Neuronal stem cell (in vitro differentiated cells): ENCODE results near the gene DNAH1.

Experiments
- DNase-seq: peaks from one replicate; pipeline ENCODE4 v3.0.0-alpha.2; 2013; ENCODE audit warnings: low spot score
- H2AFZ ChIP-seq: one replicate; pipeline ENCODE4 v1.6.1; 2013; ENCODE audit warnings: mild to moderate bottlenecking, low read length, inconsistent platforms
- H2AK5ac ChIP-seq: 2 replicates; pipeline ENCODE4 v1.6.1; 2013; ENCODE audit warnings: low read depth, mild to moderate bottlenecking, inconsistent platforms, low read length, moderate library complexity, mixed read lengths
- H2BK120ac ChIP-seq: 2 replicates; pipeline ENCODE4 v1.6.1; 2013; ENCODE audit warnings: low read depth, mild to moderate bottlenecking, inconsistent platforms, low read length, moderate library complexity, mixed read lengths
- H2BK12ac ChIP-seq: one replicate; pipeline ENCODE4 v1.6.1; 2013; ENCODE audit warnings: low read length, inconsistent platforms
- H2BK15ac ChIP-seq: 2 replicates; pipeline ENCODE4 v1.6.1; 2013; ENCODE audit warnings: mild to moderate bottlenecking, low read length, inconsistent platforms, mixed read lengths
- H2BK5ac ChIP-seq: one replicate; pipeline ENCODE4 v1.6.1; 2013; ENCODE audit warnings: inconsistent platforms, mild to moderate bottlenecking, low read length, moderate library complexity
- H3K14ac ChIP-seq: one replicate; pipeline ENCODE4 v1.6.1; 2013; ENCODE audit warnings: low read length, inconsistent platforms
- H3K18ac ChIP-seq: 2 replicates; pipeline ENCODE4 v1.6.1; 2013; ENCODE audit warnings: low read length, inconsistent platforms
- H3K23ac ChIP-seq: 2 replicates; pipeline ENCODE4 v1.6.1; 2013; ENCODE audit warnings: low read depth, mild to moderate bottlenecking, mixed read lengths, low read length, inconsistent platforms; ENCODE audit not compliant: poor library complexity
- H3K27ac ChIP-seq: replicated peaks from 3 replicates; pipeline ENCODE4 v1.5.1; 2013; ENCODE audit warnings: low read length, inconsistent platforms
- H3K27me3 ChIP-seq, 3 experiments: 2 replicates each; pipeline ENCODE4 v1.6.1; 2013; ENCODE audit warnings: low read length in 3 of 3, mild to moderate bottlenecking in 2 of 3, inconsistent platforms in 1 of 3, low read depth in 1 of 3, mixed read lengths in 1 of 3, moderate library complexity in 1 of 3; ENCODE audit not compliant: control insufficient read depth in 3 of 3, insufficient read depth in 3 of 3
- H3K36me3 ChIP-seq, 2 donors: replicated peaks in 1 of 2; 2 replicates each; pipeline ENCODE4 v1.6.1; 2013; ENCODE audit warnings: low read length in 2 of 2; ENCODE audit not compliant: control insufficient read depth in 2 of 2, insufficient read depth in 2 of 2
- H3K4ac ChIP-seq: 2 replicates; pipeline ENCODE4 v1.6.1; 2013; ENCODE audit warnings: inconsistent platforms, mild to moderate bottlenecking, low read length, moderate library complexity
- H3K4me1 ChIP-seq, 2 donors: 1 replicate in 1 of 2; 2 replicates in 1 of 2; pipeline ENCODE4 v1.6.1; 2013; ENCODE audit warnings: low read length in 2 of 2, low read depth in 1 of 2; ENCODE audit not compliant: control insufficient read depth in 2 of 2, insufficient read depth in 1 of 2
- H3K4me2 ChIP-seq: one replicate; pipeline ENCODE4 v1.6.1; 2013; ENCODE audit warnings: mild to moderate bottlenecking, low read length, inconsistent platforms; ENCODE audit not compliant: insufficient read depth, poor library complexity, severe bottlenecking
- H3K4me3 ChIP-seq, 2 donors: 2 replicates each; pipeline ENCODE4 v1.5.1; 2013; ENCODE audit warnings: low read length in 2 of 2, mild to moderate bottlenecking in 2 of 2, inconsistent platforms in 1 of 2, moderate library complexity in 1 of 2
- H3K79me1 ChIP-seq: one replicate; pipeline ENCODE4 v1.6.1; 2013; ENCODE audit warnings: low read depth, mild to moderate bottlenecking, inconsistent platforms, low read length, moderate library complexity
- H3K9ac ChIP-seq: one replicate; pipeline ENCODE4 v1.6.1; 2013; ENCODE audit warnings: mild to moderate bottlenecking, low read depth, low read length, inconsistent platforms; ENCODE audit not compliant: poor library complexity
- H3K9me3 ChIP-seq, 2 donors: replicated peaks in 1 of 2; 2 replicates each; pipeline versions ENCODE3 to v1.6.1; 2013; ENCODE audit warnings: low read length in 2 of 2, mild to moderate bottlenecking in 2 of 2, inconsistent platforms in 1 of 2, low read depth in 1 of 2, mixed read lengths in 1 of 2, moderate library complexity in 1 of 2; ENCODE audit not compliant: control insufficient read depth in 2 of 2, insufficient read depth in 1 of 2
- H4K8ac ChIP-seq: one replicate; pipeline ENCODE4 v1.6.1; 2013; ENCODE audit warnings: low read depth, mild to moderate bottlenecking, inconsistent platforms, low read length, moderate library complexity
- H4K91ac ChIP-seq: one replicate; pipeline ENCODE4 v1.6.1; 2013; ENCODE audit warnings: low read length, low read depth, mild to moderate bottlenecking, inconsistent platforms; ENCODE audit not compliant: poor library complexity
- WGBS, 2 donors: extraction: QIAGEN DNeasy Blood & Tissue Kit; methylation state at CpG; one replicate each; pipeline ENCODE4 v1.1.7; 2013; ENCODE audit warnings: missing lambda C conversion rate in 2 of 2, mixed read lengths in 1 of 2; ENCODE audit not compliant: insufficient read length in 2 of 2, insufficient replicate concordance in 1 of 2; ENCODE audit errors: extremely low coverage in 2 of 2; 5-methylcytosine and 5-hydroxymethylcytosine counted together

The DNAH1 gene

DNA sequence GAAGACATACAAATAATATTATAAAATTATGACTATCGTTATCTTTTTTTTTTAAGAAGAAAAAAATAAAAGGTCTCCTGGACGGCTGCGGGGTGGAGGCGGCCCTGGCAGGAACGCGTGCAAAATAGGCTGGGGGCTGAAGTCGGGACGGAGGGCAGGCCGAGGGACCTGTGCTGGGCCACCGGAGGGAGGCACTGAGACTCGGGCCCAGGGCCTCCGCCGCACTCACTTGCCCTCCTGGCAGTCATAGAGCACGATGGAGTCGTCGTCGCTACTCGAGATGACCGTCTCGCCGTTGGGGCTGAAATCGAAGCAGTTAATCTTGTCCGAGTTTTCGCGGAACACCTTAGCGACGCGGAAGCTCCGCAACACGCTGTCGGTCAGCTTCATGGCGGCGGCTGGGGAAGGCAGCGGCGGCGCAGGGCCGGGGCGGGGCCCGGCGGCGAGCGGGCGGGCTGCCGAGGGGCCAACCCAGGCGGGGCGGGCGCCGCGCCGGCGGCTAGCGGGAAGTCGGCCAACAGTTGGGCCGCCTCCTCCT is 38.1 kb upstream of the DNAH1 start:
- Histone ChIP-seq H3K9me3 (no peaks in the 10 kb centered on the region), H3K27me3 (no peaks in the 10 kb centered on the region), H3K27ac (peak overlapping the region; percentile 92), H3K9ac (peak overlapping the region; percentile 98), H2AK5ac (peak overlapping the region; percentile 81), H2BK15ac (peak overlapping the region; percentile 89), H3K4me1 (peaks cover 9 to 31% of the 10 kb centered on the region in 2 donors), H3K79me1 (peaks cover 5% of the 10 kb centered on the region), H3K14ac (peak overlapping the region; percentile 89), H2BK120ac (no peak overlapping the region), H3K4me3 (peak overlapping the region; percentile 84 to 90), H4K8ac (peak overlapping the region; percentile 65), H3K18ac (peak overlapping the region; percentile 100), H4K91ac (no peak overlapping the region), H3K36me3 (peaks cover 2 to 52% of the 10 kb centered on the region in 2 donors), H2BK12ac (no peak overlapping the region), H2BK5ac (peak overlapping the region; percentile 93), H3K4ac (peak overlapping the region; percentile 95), H2AFZ (peak overlapping the region; percentile 85), H3K4me2 (peak overlapping the region; percentile 75), H3K23ac (peak overlapping the region; percentile 99)
- WGBS, 2 donors = no CpG with 5 or more reads among the region's 54 CpGs
- DNase-seq = no peak

DNA sequence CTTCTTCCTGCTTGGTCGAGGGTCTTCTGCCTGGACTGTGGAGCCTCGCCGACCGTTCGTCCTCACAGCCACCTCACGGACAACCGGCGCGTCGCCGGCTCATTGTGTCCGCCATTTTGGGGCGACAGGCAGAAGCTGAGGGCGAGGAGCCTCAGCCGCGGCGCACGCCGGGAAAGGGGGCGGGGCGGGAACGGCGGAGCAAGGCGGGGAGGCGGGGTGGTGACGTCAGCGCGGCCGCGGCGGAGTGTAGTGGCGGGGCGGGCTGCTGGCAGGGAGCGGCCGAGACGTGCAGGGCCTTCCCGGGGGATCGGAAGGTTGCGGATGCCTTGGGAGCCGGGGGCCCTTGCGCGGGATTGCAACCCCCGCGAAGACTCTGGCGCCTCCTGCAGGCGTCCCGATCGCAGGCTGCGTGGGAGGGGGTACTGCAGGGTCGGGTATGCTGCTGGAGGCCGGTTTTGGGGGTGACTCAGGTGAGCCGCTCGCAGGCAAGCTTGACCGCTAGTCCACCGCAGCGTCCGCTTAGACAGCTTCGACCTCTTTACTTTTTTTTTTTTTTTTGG is 37.5 kb upstream of the DNAH1 start, which contains the start of gene WDR82:
WDR82 (minus strand) TSS at position 140 of the 560 bp plus-strand sequence. CDS start 288 bp downstream, outside the sequence.
- peak; percentile 92 for DNase-seq

DNA sequence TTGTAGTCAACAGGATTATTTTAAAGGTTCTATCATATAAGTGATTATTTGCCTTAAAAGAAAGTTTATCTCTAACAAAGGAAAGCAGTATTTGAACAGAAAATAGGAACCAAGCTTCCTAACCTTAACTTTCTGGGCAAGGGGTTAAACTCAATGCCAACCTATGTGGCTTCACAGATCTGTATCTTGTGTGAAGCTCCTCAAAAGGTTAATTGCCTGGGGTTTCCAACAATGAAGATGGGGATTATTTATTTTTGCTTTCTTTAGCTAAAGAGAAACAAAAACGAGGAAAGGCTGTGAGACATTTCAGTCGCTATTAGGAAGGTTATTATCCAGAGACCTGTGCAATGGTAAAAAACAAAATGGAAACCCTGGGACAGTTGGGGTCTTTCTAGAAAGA is 36.5 kb upstream of the DNAH1 start:
- H3K9ac ChIP-seq = no peak overlapping the region
- H3K18ac ChIP-seq = no peak overlapping the region
- no peak overlapping the region for H3K4ac ChIP-seq
- no peak overlapping the region for H2BK5ac ChIP-seq
- DNase-seq = no peak
- H3K4me3 ChIP-seq = no peak overlapping the region
- peak overlapping the region; percentile 18 for H3K27ac ChIP-seq
- H3K4me1 ChIP-seq = peaks cover 9 to 34% of the 10 kb centered on the region in 2 donors
- H3K4me2 ChIP-seq = no peak overlapping the region
- no peak overlapping the region for H2AK5ac ChIP-seq
- no peak overlapping the region for H4K8ac ChIP-seq
- no peak overlapping the region for H3K14ac ChIP-seq
- peaks cover under 1 to 36% of the 10 kb centered on the region in 2 donors for H3K36me3 ChIP-seq
- WGBS, 2 donors = no CpG with 5 or more reads among the region's 2 CpGs
- H3K79me1 ChIP-seq = peaks cover 5% of the 10 kb centered on the region
- H2BK12ac ChIP-seq = no peak overlapping the region
- no peak overlapping the region for H3K23ac ChIP-seq
- no peaks in the 10 kb centered on the region for H3K27me3 ChIP-seq
- no peak overlapping the region for H2AFZ ChIP-seq
- no peak overlapping the region for H2BK120ac ChIP-seq
- no peak overlapping the region for H4K91ac ChIP-seq
- H3K9me3 ChIP-seq = no peaks in the 10 kb centered on the region
- no peak overlapping the region for H2BK15ac ChIP-seq

More for the DNA sequence above, 37.5 kb upstream of the DNAH1 start, which contains the start of gene WDR82:
- no peaks in the 10 kb centered on the region for H3K27me3 ChIP-seq
- H3K9ac ChIP-seq = peak within 1 kb of the TSS; percentile 98
- H3K4ac ChIP-seq = peak within 1 kb of the TSS; percentile 95
- peak within 1 kb of the TSS; percentile 93 for H2BK5ac ChIP-seq
- peak within 1 kb of the TSS; percentile 100 for H3K18ac ChIP-seq
- no peak within 1 kb of the TSS for H2BK12ac ChIP-seq
- peak within 1 kb of the TSS; percentile 93 for H2AK5ac ChIP-seq
- H3K4me3 ChIP-seq = peak within 1 kb of the TSS; percentile 90 to 91
- peak within 1 kb of the TSS; percentile 56 for H4K91ac ChIP-seq
- H3K23ac ChIP-seq = peak within 1 kb of the TSS; percentile 99
- peak within 1 kb of the TSS; percentile 89 for H3K14ac ChIP-seq
- H4K8ac ChIP-seq = peak within 1 kb of the TSS; percentile 65
- peak within 1 kb of the TSS; percentile 95 for H2BK120ac ChIP-seq
- peak within 1 kb of the TSS; percentile 89 for H2BK15ac ChIP-seq
- H3K36me3 ChIP-seq = peaks cover 2 to 46% of the 10 kb centered on the region in 2 donors
- peak within 1 kb of the TSS; percentile 92 for H3K27ac ChIP-seq
- no peaks in the 10 kb centered on the region for H3K9me3 ChIP-seq
- peak within 1 kb of the TSS; percentile 85 for H2AFZ ChIP-seq
- WGBS, 2 donors = no CpG with 5 or more reads among the region's 58 CpGs
- peak within 1 kb of the TSS; percentile 75 for H3K4me2 ChIP-seq
- H3K79me1 ChIP-seq = peaks cover 5% of the 10 kb centered on the region
- H3K4me1 ChIP-seq = peaks cover 9 to 34% of the 10 kb centered on the region in 2 donors

DNA sequence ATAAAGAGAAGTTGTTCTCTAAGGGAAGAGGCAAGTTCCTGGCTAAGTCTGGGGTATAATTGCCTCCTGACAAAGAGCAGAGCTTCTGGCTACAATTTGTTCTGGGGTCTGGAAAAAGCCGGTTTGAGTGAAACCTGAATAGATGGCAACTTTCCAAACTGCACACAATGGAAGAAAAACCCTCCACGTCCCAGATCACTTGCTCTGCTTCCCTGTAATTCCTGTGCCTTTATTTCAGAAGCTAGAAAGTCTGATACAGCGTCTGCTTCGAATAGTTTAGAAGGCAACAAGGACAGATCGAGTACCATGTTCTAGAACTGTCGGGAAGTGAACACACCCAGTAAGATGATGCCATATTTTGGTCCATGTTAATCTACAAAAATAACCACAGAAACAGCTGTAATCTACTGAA is 36.1 kb upstream of the DNAH1 start:
- H3K27ac ChIP-seq = peak overlapping the region; percentile 18
- no peak overlapping the region for H3K18ac ChIP-seq
- no CpG with 5 or more reads among the region's 6 CpGs for whole genome bisulfite sequencing, 2 donors
- H2BK5ac ChIP-seq = no peak overlapping the region
- no peak overlapping the region for H3K9ac ChIP-seq
- no peaks in the 10 kb centered on the region for H3K9me3 ChIP-seq
- H2AFZ ChIP-seq = peak overlapping the region; percentile 36
- no peak overlapping the region for H2AK5ac ChIP-seq
- no peak overlapping the region for H3K14ac ChIP-seq
- H3K23ac ChIP-seq = no peak overlapping the region
- H2BK120ac ChIP-seq = no peak overlapping the region
- H3K79me1 ChIP-seq = peaks cover 5% of the 10 kb centered on the region
- DNase-seq = no peak
- H3K27me3 ChIP-seq = no peaks in the 10 kb centered on the region
- H4K91ac ChIP-seq = no peak overlapping the region
- no peak overlapping the region for H2BK12ac ChIP-seq
- H3K36me3 ChIP-seq = peaks cover 0 to 32% of the 10 kb centered on the region in 2 donors
- no peak overlapping the region for H4K8ac ChIP-seq
- no peak overlapping the region for H3K4ac ChIP-seq
- no peak overlapping the region for H3K4me2 ChIP-seq
- no peak overlapping the region for H2BK15ac ChIP-seq
- H3K4me3 ChIP-seq = no peak overlapping the region
- H3K4me1 ChIP-seq = peaks cover 9 to 34% of the 10 kb centered on the region in 2 donors
